GM12801 (cell line): ENCODE measurements around the gene ALDH9A1.

ENCODE experiments used
- CTCF ChIP-seq: IDR thresholded peaks from one replicate; pipeline ENCODE4 v1.5.1; 2011; ENCODE audit warnings: control low read depth; ENCODE audit not compliant: insufficient read length; ENCODE audit errors: extremely low read depth

The ALDH9A1 gene

GRCh38 chr1:165726169-165726568, 27.8 kb upstream of the ALDH9A1 start:
- no peak for TF ChIP-seq CTCF

GRCh38 chr1:165717918-165718515, 19.7 kb upstream of the ALDH9A1 start:
- no peak for TF ChIP-seq CTCF

GRCh38 chr1:165712764-165713163, 14.4 kb upstream of the ALDH9A1 start:
- no peak for TF ChIP-seq CTCF

- TF ChIP-seq CTCF = no peak
These were observed 9.8 kb upstream of the ALDH9A1 start for GRCh38 chr1:165707984-165708706.

- no peak for TF ChIP-seq CTCF
These were observed 5.3 kb upstream of the ALDH9A1 start for GRCh38 chr1:165703648-165704047.

- no peak for TF ChIP-seq CTCF
These were observed 1.2 kb upstream of the ALDH9A1 start for GRCh38 chr1:165699577-165699976.

GRCh38 chr1:165698761-165699052, 345 bp upstream of the ALDH9A1 start:
- TF ChIP-seq CTCF = no peak
